Esophagus (tissue), 2 donors: ENCODE results near the gene SP6. TPM values are rescaled to one million over a fixed set of nuclear protein-coding genes. Genes with fewer than 3 reads are reported as not detected.
A peak's percentile ranks its signal among the peaks of the same experiment; 100 is the strongest.

Source experiments
- H3K27ac ChIP-seq, 2 donors: one replicate each; pipeline ENCODE4 v1.5.1; 2013; ENCODE audit warnings: low read depth in 2 of 2, mild to moderate bottlenecking in 2 of 2, inconsistent platforms in 1 of 2, low read length in 1 of 2, moderate library complexity in 1 of 2
- H3K27me3 ChIP-seq, 2 donors: one replicate each; pipeline ENCODE4 v1.6.1; 2013; ENCODE audit warnings: low read length in 2 of 2, control low read depth in 1 of 2, mild to moderate bottlenecking in 1 of 2; ENCODE audit not compliant: insufficient read depth in 2 of 2, control insufficient read depth in 1 of 2
- H3K36me3 ChIP-seq, 2 donors: one replicate each; pipeline ENCODE4 v1.6.1; 2013; ENCODE audit warnings: low read length in 1 of 2; ENCODE audit not compliant: control insufficient read depth in 2 of 2, insufficient read depth in 2 of 2
- H3K4me1 ChIP-seq, 2 donors: one replicate each; pipeline ENCODE4 v1.6.1; 2013; ENCODE audit warnings: low read length in 1 of 2; ENCODE audit not compliant: control insufficient read depth in 2 of 2, insufficient read depth in 2 of 2
- H3K4me3 ChIP-seq, 2 donors: one replicate each; pipeline ENCODE4 v1.5.1; 2013; ENCODE audit warnings: low read length in 2 of 2, mild to moderate bottlenecking in 2 of 2, low read depth in 1 of 2, moderate library complexity in 1 of 2
- H3K9me3 ChIP-seq, 2 donors: one replicate each; pipeline ENCODE4 v1.6.1; 2013; ENCODE audit warnings: mild to moderate bottlenecking in 2 of 2, low read depth in 1 of 2, low read length in 1 of 2, moderate library complexity in 1 of 2; ENCODE audit not compliant: control insufficient read depth in 2 of 2, insufficient read depth in 1 of 2
- WGBS, 2 donors: extraction: QIAGEN DNeasy Blood & Tissue Kit; methylation state at CpG; one replicate each; pipeline ENCODE4 v1.1.7; 2013; 5-methylcytosine and 5-hydroxymethylcytosine counted together
- polyA plus RNA-seq, 2 donors: library from polyadenylated mRNA; stranded (reverse); fragments of 200-250 nt; gene quantifications; one replicate each; pipeline ENCODE4 v1.2.3, GENCODE V29; 2013
- donor health status: healthy with polysubstance abuse.
- donor health status: Bipolar disorder and iron deficiency.

The SP6 gene
- polyA plus RNA-seq, 2 donors, result 3.8 to 6.1 TPM

DNA sequence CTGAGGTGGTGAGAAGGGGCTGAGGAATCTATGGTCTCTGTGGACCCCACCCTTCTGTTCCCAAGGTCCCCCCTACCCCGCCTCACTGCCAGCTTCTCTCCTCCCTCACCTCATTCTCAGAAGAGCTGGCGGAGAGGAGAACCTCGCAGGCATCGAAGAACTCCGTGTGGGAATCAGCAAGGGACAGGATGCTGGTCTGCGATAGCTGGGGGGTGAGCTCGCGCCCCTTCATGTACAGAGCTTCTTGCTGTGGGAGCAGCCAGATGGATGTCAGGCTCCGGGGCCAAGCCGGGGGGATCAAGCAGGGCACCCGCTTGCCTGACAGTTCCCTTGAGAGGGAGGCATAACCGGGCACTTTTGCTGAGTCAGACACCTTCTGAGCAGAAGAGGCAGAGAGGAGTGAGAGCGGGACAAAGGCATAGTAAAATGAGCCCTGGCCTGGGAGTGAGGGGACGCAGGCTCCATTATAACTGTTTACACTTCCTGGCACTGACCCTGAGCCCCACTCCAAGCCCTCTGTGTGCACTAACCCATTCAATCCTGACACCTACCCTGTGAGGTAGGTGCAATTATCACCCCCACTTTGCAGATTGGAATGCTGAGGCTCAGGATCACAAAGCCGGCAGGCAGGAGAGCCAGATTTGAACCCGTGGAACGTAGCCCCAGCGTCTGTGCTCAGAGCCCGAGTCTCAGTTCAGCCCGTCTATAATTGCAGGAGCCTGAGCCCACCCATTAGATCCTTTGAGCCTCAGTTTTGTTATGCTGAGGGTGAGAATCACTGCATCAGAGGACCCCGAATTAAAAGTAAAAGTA lies 35.7 kb downstream of the SP6 start:
- H3K9me3 ChIP-seq, result no peaks in the 10 kb centered on the region
- peaks cover 12 to 19% of the 10 kb centered on the region in 2 donors for H3K36me3 ChIP-seq
- H3K4me1 ChIP-seq, result peaks cover 2 to 10% of the 10 kb centered on the region in 2 donors
- WGBS, 2 donors, result 93 to 94% methylated on average over 21 of the region's 21 CpGs
- no peaks in the 10 kb centered on the region for H3K27me3 ChIP-seq
- no peak overlapping the region for H3K4me3 ChIP-seq
- H3K27ac ChIP-seq, result no peak overlapping the region

DNA sequence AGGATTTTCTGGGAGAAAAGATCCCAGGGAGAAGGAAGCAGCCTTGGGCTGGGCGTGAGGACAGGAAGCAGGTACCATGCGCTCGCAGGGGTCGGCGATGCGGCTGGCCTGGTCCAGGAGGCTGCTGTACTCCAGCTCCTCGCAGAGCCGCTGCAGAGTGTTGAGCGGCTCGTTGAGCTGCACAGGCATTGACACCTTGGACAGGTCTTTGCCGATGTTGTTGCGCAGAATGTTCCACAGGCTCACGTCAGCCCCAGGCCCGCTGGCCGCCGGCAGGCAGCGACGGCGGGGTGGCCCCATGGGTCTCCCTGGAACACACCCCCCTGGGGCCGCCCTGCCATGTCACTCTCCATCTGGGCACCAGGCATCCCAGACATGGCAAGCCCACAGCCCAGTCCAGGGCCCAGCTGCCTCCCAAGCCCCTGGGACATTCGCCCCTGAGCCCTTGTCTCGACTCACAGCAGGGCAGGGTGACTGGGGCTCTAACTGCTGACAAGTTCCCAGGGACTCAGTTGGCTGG lies 37.4 kb downstream of the SP6 start:
- peaks cover 12 to 23% of the 10 kb centered on the region in 2 donors for H3K36me3 ChIP-seq
- no peak overlapping the region for H3K4me3 ChIP-seq
- 95% methylated on average over 21 to 22 of the region's 22 CpGs for WGBS, 2 donors
- no peaks in the 10 kb centered on the region for H3K9me3 ChIP-seq
- no peaks in the 10 kb centered on the region for H3K27me3 ChIP-seq
- peaks cover 5 to 12% of the 10 kb centered on the region in 2 donors for H3K4me1 ChIP-seq
- H3K27ac ChIP-seq, result no peak overlapping the region

DNA sequence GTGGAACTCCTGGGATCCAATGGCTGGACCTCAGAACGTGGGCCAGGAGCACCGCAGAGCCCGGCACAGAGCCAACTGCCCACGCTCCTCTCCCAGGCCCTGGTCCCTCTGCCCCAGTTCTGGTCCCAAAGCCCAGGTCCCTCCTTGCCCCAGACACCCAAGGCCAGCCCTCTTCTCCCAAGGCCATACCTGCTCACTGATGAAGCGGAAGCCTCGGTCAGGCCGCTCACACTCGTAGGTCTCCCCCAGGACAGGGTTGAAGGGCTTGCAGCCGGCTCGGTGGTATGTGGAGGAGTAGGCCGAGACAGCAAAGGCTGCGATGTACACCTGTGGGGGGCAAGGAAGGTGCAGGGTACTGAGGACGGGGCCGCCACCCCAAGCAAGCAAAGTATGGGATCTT lies 37.9 kb downstream of the SP6 start:
- peaks cover 12 to 20% of the 10 kb centered on the region in 2 donors for H3K36me3 ChIP-seq
- no peaks in the 10 kb centered on the region for H3K27me3 ChIP-seq
- no peak overlapping the region for H3K27ac ChIP-seq
- 90 to 95% methylated on average over 14 of the region's 14 CpGs for WGBS, 2 donors
- H3K4me3 ChIP-seq, result no peak overlapping the region
- no peaks in the 10 kb centered on the region for H3K9me3 ChIP-seq
- peaks cover 5 to 12% of the 10 kb centered on the region in 2 donors for H3K4me1 ChIP-seq

DNA sequence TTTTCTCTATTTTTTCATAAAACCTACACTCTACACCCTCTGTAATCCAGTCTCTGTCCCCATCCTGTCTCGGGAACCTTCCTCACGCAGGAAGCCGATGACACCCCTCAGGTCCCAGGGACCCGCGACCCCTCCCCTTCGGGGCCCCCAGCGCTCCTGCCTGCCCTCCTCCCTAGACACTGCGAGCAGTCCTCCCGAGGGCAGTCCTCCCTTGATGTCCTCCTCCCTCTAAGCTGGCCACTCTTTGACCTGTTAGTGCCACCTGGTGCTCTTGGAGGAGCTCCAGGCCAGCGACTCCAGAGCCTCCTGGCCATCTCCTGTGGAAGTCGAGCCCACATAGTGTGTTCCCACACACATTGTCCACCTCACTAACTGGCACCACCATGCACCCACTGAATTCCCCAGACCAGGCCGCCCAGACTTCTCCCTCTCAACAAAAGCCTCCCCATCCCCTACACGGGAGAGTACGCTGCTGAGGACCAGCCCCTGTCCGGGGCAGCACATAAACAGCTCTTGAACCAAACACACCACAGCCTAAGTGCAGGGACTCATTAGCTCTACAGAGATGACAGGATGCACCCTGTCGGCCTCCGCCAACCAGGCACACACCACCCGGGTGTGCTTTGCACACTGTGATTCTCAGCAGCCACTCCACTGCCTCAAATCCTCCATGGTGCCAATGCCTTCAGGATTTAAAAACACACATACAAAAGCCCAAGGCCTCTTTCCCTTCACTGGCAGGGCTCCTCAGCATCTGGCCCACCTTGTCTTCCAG lies 38.6 kb downstream of the SP6 start:
- no peaks in the 10 kb centered on the region for H3K9me3 ChIP-seq
- H3K27ac ChIP-seq, result no peak overlapping the region
- peaks cover 5 to 12% of the 10 kb centered on the region in 2 donors for H3K4me1 ChIP-seq
- no peak overlapping the region for H3K4me3 ChIP-seq
- WGBS, 2 donors, result 83 to 88% methylated on average over 18 of the region's 18 CpGs
- H3K27me3 ChIP-seq, result no peaks in the 10 kb centered on the region
- H3K36me3 ChIP-seq, result peaks cover 12 to 21% of the 10 kb centered on the region in 2 donors

DNA sequence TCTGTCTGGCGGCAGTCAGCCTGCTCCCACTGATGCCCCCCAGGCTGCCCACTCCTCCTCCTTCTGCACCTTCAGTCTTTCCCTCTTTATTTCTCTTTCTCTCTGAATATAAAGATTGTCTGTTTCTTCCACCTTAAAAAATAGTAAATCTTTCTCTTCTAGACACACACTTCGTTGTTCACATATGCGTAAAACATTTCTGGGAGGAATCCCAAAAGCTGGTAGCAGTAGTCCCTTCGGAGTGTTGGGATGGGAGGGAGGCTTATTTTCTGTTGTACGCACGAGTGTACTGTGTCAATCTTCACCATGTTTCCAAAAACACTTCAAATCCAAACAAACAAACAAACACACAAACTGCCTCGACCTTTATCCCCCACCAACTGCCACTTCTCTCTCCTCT lies 39.3 kb downstream of the SP6 start:
- no peaks in the 10 kb centered on the region for H3K27me3 ChIP-seq
- peaks cover 5 to 12% of the 10 kb centered on the region in 2 donors for H3K4me1 ChIP-seq
- 70 to 78% methylated on average over 7 of the region's 7 CpGs for WGBS, 2 donors
- peaks cover 8 to 17% of the 10 kb centered on the region in 2 donors for H3K36me3 ChIP-seq
- no peak overlapping the region for H3K27ac ChIP-seq
- H3K9me3 ChIP-seq, result no peaks in the 10 kb centered on the region
- H3K4me3 ChIP-seq, result no peak overlapping the region

DNA sequence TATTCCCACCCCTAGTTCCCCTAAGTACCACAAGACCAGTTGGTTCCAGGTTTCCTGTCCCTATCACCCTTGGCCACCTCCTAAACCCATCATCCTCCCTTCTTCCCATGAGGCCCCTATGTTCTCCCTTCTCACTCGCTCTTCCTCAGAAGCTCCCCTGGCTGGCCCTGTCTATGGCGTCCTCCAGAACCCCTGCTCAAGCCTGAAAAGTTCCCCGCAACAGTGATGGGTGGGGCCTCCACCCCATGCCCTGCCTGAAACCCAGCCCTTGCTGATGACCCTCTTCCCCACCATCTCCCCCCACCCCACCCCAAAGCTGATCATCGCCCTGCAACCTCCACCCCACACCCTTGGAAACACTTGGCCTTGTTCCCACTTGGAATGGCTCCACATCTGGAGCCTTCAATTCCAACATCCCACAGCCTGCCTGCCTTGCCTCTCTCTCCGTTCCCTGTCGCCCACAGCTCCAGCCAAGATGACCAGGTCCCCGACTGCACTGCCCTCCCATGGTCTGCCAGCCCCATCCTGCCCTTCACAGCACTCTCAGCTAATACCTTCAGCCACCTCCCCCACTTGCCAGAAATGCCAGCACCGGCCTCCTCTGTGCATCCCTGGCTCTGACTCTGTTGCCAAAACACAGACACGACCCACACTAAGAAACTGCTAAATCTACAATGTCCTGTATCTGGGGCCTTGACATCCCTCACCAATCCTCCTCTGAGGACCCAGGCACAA lies 39.9 kb downstream of the SP6 start:
- H3K27me3 ChIP-seq, result no peaks in the 10 kb centered on the region
- H3K9me3 ChIP-seq, result no peaks in the 10 kb centered on the region
- peaks cover 5 to 11% of the 10 kb centered on the region in 2 donors for H3K36me3 ChIP-seq
- 67 to 70% methylated on average over 9 of the region's 9 CpGs for WGBS, 2 donors
- H3K4me1 ChIP-seq, result peaks cover 5 to 12% of the 10 kb centered on the region in 2 donors
- H3K4me3 ChIP-seq, result no peak overlapping the region
- peak overlapping the region; percentile 70 to 72 for H3K27ac ChIP-seq

DNA sequence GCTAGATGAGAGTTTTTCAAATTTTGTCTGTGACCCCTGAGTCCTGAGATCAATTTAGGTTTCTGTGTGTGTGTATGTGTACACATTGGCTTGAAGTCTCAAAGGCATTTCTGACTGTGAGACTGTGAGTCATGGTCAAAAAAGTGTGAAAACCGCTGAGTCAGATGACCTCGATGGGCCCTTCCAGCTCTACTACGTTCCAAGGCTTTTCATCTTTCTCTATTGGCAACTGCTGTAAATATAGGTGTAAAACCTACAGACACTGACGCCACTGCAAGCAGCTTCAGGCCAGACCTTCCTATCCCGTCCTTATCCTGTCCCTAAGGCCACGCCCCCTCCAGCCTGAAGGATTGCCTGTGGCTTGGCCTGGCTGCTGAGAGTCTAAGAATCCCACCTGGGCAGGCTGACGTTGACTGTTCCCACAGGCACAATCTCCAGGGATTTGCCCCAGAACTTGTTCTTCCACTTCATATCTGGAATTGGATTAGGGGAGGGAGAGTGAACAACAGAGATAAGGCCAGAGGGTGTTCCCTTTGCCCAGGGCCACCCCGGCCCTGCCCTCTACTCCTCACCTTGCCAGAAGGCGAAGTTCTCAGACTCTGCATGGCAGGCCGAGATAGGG lies 40.7 kb downstream of the SP6 start:
- 35 to 40% methylated on average over 10 of the region's 10 CpGs for WGBS, 2 donors
- H3K36me3 ChIP-seq, result peaks cover 0 to 8% of the 10 kb centered on the region in 2 donors
- no peak overlapping the region for H3K4me3 ChIP-seq
- no peaks in the 10 kb centered on the region for H3K9me3 ChIP-seq
- H3K4me1 ChIP-seq, result peaks cover 5 to 12% of the 10 kb centered on the region in 2 donors
- peak overlapping the region; percentile 70 to 72 for H3K27ac ChIP-seq
- no peaks in the 10 kb centered on the region for H3K27me3 ChIP-seq

DNA sequence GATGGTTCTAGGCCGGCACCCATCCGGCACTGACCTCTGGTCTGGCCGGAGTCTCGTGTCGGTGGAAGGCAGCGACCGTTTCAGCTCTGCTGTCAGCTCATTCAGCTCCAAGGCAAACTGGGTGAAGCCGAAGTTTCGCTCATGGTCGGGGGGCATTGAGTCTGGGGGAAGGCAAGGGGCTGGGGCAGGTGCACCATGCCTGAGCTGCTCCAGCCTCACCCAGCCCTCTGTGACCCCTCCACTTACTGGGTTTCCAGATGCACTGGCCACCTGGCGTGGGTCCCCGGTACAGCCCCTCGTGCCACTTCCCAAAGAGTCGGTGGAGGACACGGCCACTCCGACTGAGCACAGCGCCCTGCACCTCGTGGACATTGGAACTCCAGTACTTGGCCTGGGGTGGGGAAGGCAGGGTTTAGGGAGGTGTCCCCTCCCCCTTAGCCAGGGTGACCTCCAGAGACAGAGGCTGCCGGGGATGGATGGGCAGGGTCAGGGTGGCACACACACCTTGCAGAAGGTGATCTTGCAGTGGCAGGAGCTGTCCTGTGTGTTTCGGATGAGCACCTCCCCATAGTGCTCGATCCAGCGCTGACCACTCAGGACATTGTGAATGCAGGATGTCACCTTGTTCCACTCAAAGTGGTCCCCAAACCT lies 42.0 kb downstream of the SP6 start:
- Histone ChIP-seq H3K4me1 (peaks cover 5 to 12% of the 10 kb centered on the region in 2 donors), H3K4me3 (no peak overlapping the region), H3K36me3 (peaks cover 0 to 8% of the 10 kb centered on the region in 2 donors), H3K27ac (no peak overlapping the region), H3K9me3 (no peaks in the 10 kb centered on the region), H3K27me3 (no peaks in the 10 kb centered on the region)
- 93 to 95% methylated on average over 22 of the region's 22 CpGs for WGBS, 2 donors
